Stimulated activated naive CD8-positive, alpha-beta T cell treated with anti-CD3 and anti-CD28 coated beads, Interleukin-15, amount 100 ng/mL, for 72 hours (primary cell): ENCODE results near the gene EIF6.

Experiments
- ATAC-seq: fragments of 150-1000 bp; cut with Tn5 transposase; 2 replicates; pipeline ENCODE4 v1.10.0; 2021; ENCODE audit warnings: mild to moderate bottlenecking, moderate library complexity
- DNase-seq, 2 donors: peaks; one replicate each; pipeline ENCODE4 v3.0.0; 2021 to 2022
- H3K27ac Mint-ChIP-seq, 2 donors: one replicate each; pipeline ENCODE4 v1.8.0; 2022; ENCODE audit warnings: mild to moderate bottlenecking in 2 of 2, mixed read lengths in 2 of 2, moderate library complexity in 2 of 2
- H3K27me3 Mint-ChIP-seq: one replicate; pipeline ENCODE4 v1.8.0; 2022; ENCODE audit warnings: mixed read lengths
- H3K4me1 Mint-ChIP-seq: one replicate; pipeline ENCODE4 v1.8.0; 2022; ENCODE audit warnings: mild to moderate bottlenecking, mixed read lengths
- H3K4me3 Mint-ChIP-seq, 2 donors: one replicate each; pipeline ENCODE4 v1.8.0; 2022; ENCODE audit warnings: mild to moderate bottlenecking in 2 of 2, mixed read lengths in 2 of 2, moderate library complexity in 1 of 2
- H3K9me3 Mint-ChIP-seq, 2 donors: one replicate each; pipeline ENCODE4 v1.8.0; 2022; ENCODE audit warnings: mixed read lengths in 2 of 2

Gene EIF6

GRCh38 chr20:35303382-35303734, 18.8 kb upstream of the EIF6 start:
- DNase-seq (no peak), ATAC-seq (no peak)
- Mint-ChIP-seq H3K27me3 (no peaks in the 10 kb centered on the region), H3K27ac (no peak overlapping the region), H3K9me3 (no peaks in the 10 kb centered on the region), H3K4me3 (no peak overlapping the region), H3K4me1 (peaks cover 56% of the 10 kb centered on the region)

GRCh38 chr20:35302421-35303335, 18.1 kb upstream of the EIF6 start:
- no peak overlapping the region for H3K27ac Mint-ChIP-seq
- H3K27me3 Mint-ChIP-seq: no peaks in the 10 kb centered on the region
- no peaks in the 10 kb centered on the region for H3K9me3 Mint-ChIP-seq
- H3K4me1 Mint-ChIP-seq: peaks cover 52% of the 10 kb centered on the region
- H3K4me3 Mint-ChIP-seq: no peak overlapping the region
- DNase-seq: no peak
- ATAC-seq: no peak

GRCh38 chr20:35301426-35301825, 16.9 kb upstream of the EIF6 start:
- no peaks in the 10 kb centered on the region for H3K9me3 Mint-ChIP-seq
- H3K4me1 Mint-ChIP-seq: peaks cover 41% of the 10 kb centered on the region
- H3K27ac Mint-ChIP-seq: no peak overlapping the region
- ATAC-seq (no peak), DNase-seq (no peak)
- no peak overlapping the region for H3K4me3 Mint-ChIP-seq
- H3K27me3 Mint-ChIP-seq: no peaks in the 10 kb centered on the region

GRCh38 chr20:35300469-35301262, 16.1 kb upstream of the EIF6 start:
- Mint-ChIP-seq H3K9me3 (no peaks in the 10 kb centered on the region), H3K27me3 (no peaks in the 10 kb centered on the region), H3K4me1 (peaks cover 33% of the 10 kb centered on the region), H3K27ac (peak overlapping the region in 1 of 2 donors; percentile 23), H3K4me3 (no peak overlapping the region)
- DNase-seq (no peak), ATAC-seq (no peak)

GRCh38 chr20:35299780-35300179, 15.2 kb upstream of the EIF6 start:
- H3K27ac Mint-ChIP-seq: no peak overlapping the region

GRCh38 chr20:35298264-35298663, 13.7 kb upstream of the EIF6 start:
- peaks cover 9% of the 10 kb centered on the region for H3K4me1 Mint-ChIP-seq

More at GRCh38 chr20:35299780-35300179, 15.2 kb upstream of the EIF6 start:
- peaks cover 24% of the 10 kb centered on the region for H3K4me1 Mint-ChIP-seq
- no peaks in the 10 kb centered on the region for H3K27me3 Mint-ChIP-seq
- H3K9me3 Mint-ChIP-seq: no peaks in the 10 kb centered on the region
- DNase-seq: no peak
- no peak for ATAC-seq
- H3K4me3 Mint-ChIP-seq: no peak overlapping the region

GRCh38 chr20:35297740-35298139, 13.2 kb upstream of the EIF6 start:
- ATAC-seq (no peak), DNase-seq (no peak)
- Mint-ChIP-seq H3K4me3 (no peak overlapping the region), H3K9me3 (no peaks in the 10 kb centered on the region), H3K4me1 (peaks cover 4% of the 10 kb centered on the region), H3K27ac (no peak overlapping the region), H3K27me3 (peaks cover 10% of the 10 kb centered on the region)

More at GRCh38 chr20:35298264-35298663, 13.7 kb upstream of the EIF6 start:
- no peaks in the 10 kb centered on the region for H3K9me3 Mint-ChIP-seq
- ATAC-seq (no peak), DNase-seq (no peak)
- H3K4me3 Mint-ChIP-seq: no peak overlapping the region
- H3K27me3 Mint-ChIP-seq: peaks cover 8% of the 10 kb centered on the region
- H3K27ac Mint-ChIP-seq: peak overlapping the region in 1 of 2 donors; percentile 29

GRCh38 chr20:35297155-35297554, 12.6 kb upstream of the EIF6 start:
- ATAC-seq (no peak), DNase-seq (no peak)
- H3K27me3 Mint-ChIP-seq: peaks cover 10% of the 10 kb centered on the region
- H3K27ac Mint-ChIP-seq: peak overlapping the region in 1 of 2 donors; percentile 20
- H3K4me1 Mint-ChIP-seq: no peaks in the 10 kb centered on the region
- no peaks in the 10 kb centered on the region for H3K9me3 Mint-ChIP-seq
- H3K4me3 Mint-ChIP-seq: no peak overlapping the region

GRCh38 chr20:35296101-35296554, 11.6 kb upstream of the EIF6 start:
- Mint-ChIP-seq H3K4me1 (no peaks in the 10 kb centered on the region), H3K9me3 (no peaks in the 10 kb centered on the region), H3K27ac (no peak overlapping the region), H3K27me3 (peaks cover 10% of the 10 kb centered on the region), H3K4me3 (no peak overlapping the region)
- no peak for ATAC-seq
- no peak for DNase-seq

GRCh38 chr20:35295674-35296073, 11.1 kb upstream of the EIF6 start:
- Mint-ChIP-seq H3K4me1 (no peaks in the 10 kb centered on the region), H3K9me3 (no peaks in the 10 kb centered on the region), H3K27me3 (peaks cover 10% of the 10 kb centered on the region), H3K4me3 (no peak overlapping the region), H3K27ac (no peak overlapping the region)
- DNase-seq (no peak), ATAC-seq (no peak)

- ATAC-seq (no peak), DNase-seq (no peak)
- peaks cover 15% of the 10 kb centered on the region for H3K27me3 Mint-ChIP-seq
- H3K4me3 Mint-ChIP-seq: no peak overlapping the region
- no peaks in the 10 kb centered on the region for H3K9me3 Mint-ChIP-seq
- H3K27ac Mint-ChIP-seq: no peak overlapping the region
- H3K4me1 Mint-ChIP-seq: no peaks in the 10 kb centered on the region
These were observed 10.5 kb upstream of the EIF6 start for GRCh38 chr20:35295058-35295457.

GRCh38 chr20:35294293-35294685, 9.7 kb upstream of the EIF6 start:
- Mint-ChIP-seq H3K27ac (peak overlapping the region; percentile 62 to 66), H3K27me3 (peaks cover 18% of the 10 kb centered on the region), H3K9me3 (no peaks in the 10 kb centered on the region), H3K4me1 (no peaks in the 10 kb centered on the region), H3K4me3 (no peak overlapping the region)
- DNase-seq (no peak), ATAC-seq (no peak)

GRCh38 chr20:35293303-35294292, 9.0 kb upstream of the EIF6 start:
- no peak for ATAC-seq
- peaks cover 18% of the 10 kb centered on the region for H3K27me3 Mint-ChIP-seq
- no peak for DNase-seq
- peak overlapping the region in 1 of 2 donors; percentile 62 for H3K27ac Mint-ChIP-seq
- H3K9me3 Mint-ChIP-seq: no peaks in the 10 kb centered on the region
- H3K4me3 Mint-ChIP-seq: no peak overlapping the region
- H3K4me1 Mint-ChIP-seq: no peaks in the 10 kb centered on the region

GRCh38 chr20:35292504-35293285, 8.1 kb upstream of the EIF6 start:
- Mint-ChIP-seq H3K27me3 (peaks cover 18% of the 10 kb centered on the region), H3K9me3 (no peaks in the 10 kb centered on the region), H3K4me1 (no peaks in the 10 kb centered on the region), H3K4me3 (no peak overlapping the region), H3K27ac (peak overlapping the region; percentile 55 to 57)
- ATAC-seq (no peak), DNase-seq (no peak)
